ENCODE data around the gene LHFPL3.

Gene LHFPL3

GRCh38 chr7:104846731-104847130 is 518.3 kb downstream of the LHFPL3 start:
- peaks cover 19% of the 10 kb centered on the region for H3K27me3 Mint-ChIP-seq (ENCODE audit: low read depth)
- H3K4me1 Mint-ChIP-seq (ENCODE audit: low read depth) = no peaks in the 10 kb centered on the region
- H3K36me3 Mint-ChIP-seq (ENCODE audit: low read depth) = no peaks in the 10 kb centered on the region
- H3K9me3 Mint-ChIP-seq = no peaks in the 10 kb centered on the region
- H3K27ac Mint-ChIP-seq = no peak overlapping the region
- no peak overlapping the region for H3K4me3 Mint-ChIP-seq

- peaks cover 19% of the 10 kb centered on the region for H3K27me3 Mint-ChIP-seq (ENCODE audit: low read depth)
- H3K4me3 Mint-ChIP-seq = no peak overlapping the region
- H3K27ac Mint-ChIP-seq = no peak overlapping the region
- no peaks in the 10 kb centered on the region for H3K36me3 Mint-ChIP-seq (ENCODE audit: low read depth)
- no peaks in the 10 kb centered on the region for H3K4me1 Mint-ChIP-seq (ENCODE audit: low read depth)
- H3K9me3 Mint-ChIP-seq = no peaks in the 10 kb centered on the region
Observed at GRCh38 chr7:104848138-104848990, 520.0 kb downstream of the LHFPL3 start.

GRCh38 chr7:104850374-104850773 is 522.0 kb downstream of the LHFPL3 start:
- Mint-ChIP-seq H3K4me1 (ENCODE audit: low read depth) (no peaks in the 10 kb centered on the region), H3K4me3 (no peak overlapping the region), H3K27ac (no peak overlapping the region), H3K9me3 (no peaks in the 10 kb centered on the region), H3K27me3 (ENCODE audit: low read depth) (peaks cover 13% of the 10 kb centered on the region), H3K36me3 (ENCODE audit: low read depth) (no peaks in the 10 kb centered on the region)

GRCh38 chr7:104851268-104851667 is 522.9 kb downstream of the LHFPL3 start:
- Mint-ChIP-seq H3K9me3 (no peaks in the 10 kb centered on the region), H3K4me1 (ENCODE audit: low read depth) (no peaks in the 10 kb centered on the region), H3K27ac (no peak overlapping the region), H3K27me3 (ENCODE audit: low read depth) (peaks cover 6% of the 10 kb centered on the region), H3K36me3 (ENCODE audit: low read depth) (no peaks in the 10 kb centered on the region), H3K4me3 (no peak overlapping the region)

GRCh38 chr7:104852386-104852785 is 524.0 kb downstream of the LHFPL3 start:
- no peak overlapping the region for H3K27ac Mint-ChIP-seq
- H3K9me3 Mint-ChIP-seq = no peaks in the 10 kb centered on the region
- no peak overlapping the region for H3K4me3 Mint-ChIP-seq
- H3K27me3 Mint-ChIP-seq (ENCODE audit: low read depth) = no peaks in the 10 kb centered on the region
- no peaks in the 10 kb centered on the region for H3K36me3 Mint-ChIP-seq (ENCODE audit: low read depth)
- peaks cover 3% of the 10 kb centered on the region for H3K4me1 Mint-ChIP-seq (ENCODE audit: low read depth)

- no peaks in the 10 kb centered on the region for H3K36me3 Mint-ChIP-seq (ENCODE audit: low read depth)
- H3K27me3 Mint-ChIP-seq (ENCODE audit: low read depth) = no peaks in the 10 kb centered on the region
- H3K27ac Mint-ChIP-seq = peak overlapping the region; percentile 6
- H3K9me3 Mint-ChIP-seq = no peaks in the 10 kb centered on the region
- H3K4me3 Mint-ChIP-seq = no peak overlapping the region
- peaks cover 16% of the 10 kb centered on the region for H3K4me1 Mint-ChIP-seq (ENCODE audit: low read depth)
Observed at GRCh38 chr7:104855861-104856260, 527.5 kb downstream of the LHFPL3 start.

- H3K36me3 Mint-ChIP-seq (ENCODE audit: low read depth) = no peaks in the 10 kb centered on the region
- H3K4me1 Mint-ChIP-seq (ENCODE audit: low read depth) = peaks cover 16% of the 10 kb centered on the region
- no peak overlapping the region for H3K4me3 Mint-ChIP-seq
- no peaks in the 10 kb centered on the region for H3K27me3 Mint-ChIP-seq (ENCODE audit: low read depth)
- H3K9me3 Mint-ChIP-seq = no peaks in the 10 kb centered on the region
- H3K27ac Mint-ChIP-seq = peak overlapping the region; percentile 21
Observed at GRCh38 chr7:104857458-104858425, 529.3 kb downstream of the LHFPL3 start.

GRCh38 chr7:104859754-104860426 is 531.5 kb downstream of the LHFPL3 start:
- H3K36me3 Mint-ChIP-seq (ENCODE audit: low read depth) = no peaks in the 10 kb centered on the region
- H3K27me3 Mint-ChIP-seq (ENCODE audit: low read depth) = peaks cover 5% of the 10 kb centered on the region
- H3K4me3 Mint-ChIP-seq = no peak overlapping the region
- H3K27ac Mint-ChIP-seq = no peak overlapping the region
- H3K4me1 Mint-ChIP-seq (ENCODE audit: low read depth) = peaks cover 16% of the 10 kb centered on the region
- H3K9me3 Mint-ChIP-seq = no peaks in the 10 kb centered on the region

- Mint-ChIP-seq H3K27ac (no peak overlapping the region), H3K27me3 (ENCODE audit: low read depth) (peaks cover 14% of the 10 kb centered on the region), H3K4me1 (ENCODE audit: low read depth) (peaks cover 16% of the 10 kb centered on the region), H3K4me3 (no peak overlapping the region), H3K36me3 (ENCODE audit: low read depth) (no peaks in the 10 kb centered on the region), H3K9me3 (no peaks in the 10 kb centered on the region)
Observed at GRCh38 chr7:104861729-104862390, 533.5 kb downstream of the LHFPL3 start.

GRCh38 chr7:104862719-104863118 is 534.3 kb downstream of the LHFPL3 start:
- Mint-ChIP-seq H3K4me3 (no peak overlapping the region), H3K27ac (no peak overlapping the region), H3K36me3 (ENCODE audit: low read depth) (no peaks in the 10 kb centered on the region), H3K4me1 (ENCODE audit: low read depth) (peaks cover 10% of the 10 kb centered on the region), H3K9me3 (no peaks in the 10 kb centered on the region), H3K27me3 (ENCODE audit: low read depth) (peaks cover 21% of the 10 kb centered on the region)

- Mint-ChIP-seq H3K36me3 (ENCODE audit: low read depth) (no peaks in the 10 kb centered on the region), H3K4me3 (no peak overlapping the region), H3K4me1 (ENCODE audit: low read depth) (peaks cover 6% of the 10 kb centered on the region), H3K27me3 (ENCODE audit: low read depth) (no peaks in the 10 kb centered on the region), H3K9me3 (peaks cover 3% of the 10 kb centered on the region), H3K27ac (no peak overlapping the region)
Observed at GRCh38 chr7:104873401-104873800, 545.0 kb downstream of the LHFPL3 start.

- Mint-ChIP-seq H3K27me3 (ENCODE audit: low read depth) (no peaks in the 10 kb centered on the region), H3K4me1 (ENCODE audit: low read depth) (peaks cover 17% of the 10 kb centered on the region), H3K4me3 (no peak overlapping the region), H3K27ac (peak overlapping the region; percentile 51), H3K9me3 (peaks cover 3% of the 10 kb centered on the region), H3K36me3 (ENCODE audit: low read depth) (no peaks in the 10 kb centered on the region)
Observed at GRCh38 chr7:104878577-104878976, 550.2 kb downstream of the LHFPL3 start.

- H3K36me3 Mint-ChIP-seq (ENCODE audit: low read depth) = no peaks in the 10 kb centered on the region
- no peak overlapping the region for H3K27ac Mint-ChIP-seq
- peaks cover 14% of the 10 kb centered on the region for H3K4me1 Mint-ChIP-seq (ENCODE audit: low read depth)
- H3K4me3 Mint-ChIP-seq = no peak overlapping the region
- no peaks in the 10 kb centered on the region for H3K9me3 Mint-ChIP-seq
- peaks cover 7% of the 10 kb centered on the region for H3K27me3 Mint-ChIP-seq (ENCODE audit: low read depth)
Observed at GRCh38 chr7:104883248-104883717, 554.9 kb downstream of the LHFPL3 start.
